ENCODE data around the gene RFC1.
"Not testable (repeated sequence)": the region's sequence is repeated elsewhere in the genome, so short reads cannot be mapped to it uniquely, and the experiment has no call there.

RFC1 gene

GRCh38 chr4:39365830-39366771 lies at the start of gene RFC1:
RFC1 (minus strand) TSS chr4:39366362; CDS start chr4:39366241, 121 bp downstream.
- DNase-seq (ENCODE audit: low spot score), result peak; percentile 92

GRCh38 chr4:39415678-39416283 lies 49.6 kb upstream of the RFC1 start:
- peak; percentile 51 for DNase-seq (ENCODE audit: low spot score)

- not testable (repeated sequence) for DNase-seq (ENCODE audit: low spot score)
Measured at GRCh38 chr4:39411561-39411960, 45.4 kb upstream of the RFC1 start.

GRCh38 chr4:39410415-39410814 lies 44.3 kb upstream of the RFC1 start:
- peak; percentile 38 for DNase-seq (ENCODE audit: low spot score)

GRCh38 chr4:39407584-39407885 lies 41.4 kb upstream of the RFC1 start:
- DNase-seq (ENCODE audit: low spot score), result no peak

GRCh38 chr4:39406763-39407583 lies 40.8 kb upstream of the RFC1 start, which contains the start of gene KLB:
KLB (plus strand) TSS chr4:39406930; CDS start chr4:39406950, 20 bp downstream.
- no peak for DNase-seq (ENCODE audit: low spot score)

- not testable (repeated sequence) for DNase-seq (ENCODE audit: low spot score)
Measured at GRCh38 chr4:39401640-39402039, 35.5 kb upstream of the RFC1 start.

GRCh38 chr4:39394706-39395105 lies 28.5 kb upstream of the RFC1 start:
- DNase-seq (ENCODE audit: low spot score), result no peak

GRCh38 chr4:39390603-39391002 lies 24.4 kb upstream of the RFC1 start:
- no peak for DNase-seq (ENCODE audit: low spot score)

GRCh38 chr4:39384563-39384962 lies 18.4 kb upstream of the RFC1 start:
- no peak for DNase-seq (ENCODE audit: low spot score)

GRCh38 chr4:39383690-39384089 lies 17.5 kb upstream of the RFC1 start:
- DNase-seq (ENCODE audit: low spot score), result no peak

GRCh38 chr4:39375478-39375877 lies 9.3 kb upstream of the RFC1 start:
- no peak for DNase-seq (ENCODE audit: low spot score)

GRCh38 chr4:39371209-39371608 lies 5.0 kb upstream of the RFC1 start:
- DNase-seq (ENCODE audit: low spot score), result not testable (repeated sequence)

GRCh38 chr4:39369301-39369700 lies 3.1 kb upstream of the RFC1 start:
- DNase-seq (ENCODE audit: low spot score), result no peak

- DNase-seq (ENCODE audit: low spot score), result no peak
Measured at GRCh38 chr4:39367166-39367565, 1.0 kb upstream of the RFC1 start.

GRCh38 chr4:39365360-39365759 lies 802 bp downstream of the RFC1 start:
- DNase-seq (ENCODE audit: low spot score), result no peak

- no peak for DNase-seq (ENCODE audit: low spot score)
Measured at GRCh38 chr4:39363773-39364393, 2.3 kb downstream of the RFC1 start.

- DNase-seq (ENCODE audit: low spot score), result no peak
Measured at GRCh38 chr4:39362827-39363226, 3.3 kb downstream of the RFC1 start.

- DNase-seq (ENCODE audit: low spot score), result not testable (repeated sequence)
Measured at GRCh38 chr4:39360611-39361010, 5.6 kb downstream of the RFC1 start.

GRCh38 chr4:39357002-39357401 lies 9.2 kb downstream of the RFC1 start:
- no peak for DNase-seq (ENCODE audit: low spot score)

- no peak for DNase-seq (ENCODE audit: low spot score)
Measured at GRCh38 chr4:39354254-39354552, 12.0 kb downstream of the RFC1 start.

Measured in GM03348 (cell line).